Measurements from ENCODE around the gene TMEM200A. TPM values are rescaled to one million over a fixed set of nuclear protein-coding genes. Genes with fewer than 3 reads are reported as not detected.

The TMEM200A gene
- total RNA-seq, 1 donor from 2014 or later, result 3.3 TPM

- intact Hi-C loops (cut with micrococcal nuclease), result no loop called here
Measured at GRCh38 chr6:130376936-130377335, 11.1 kb downstream of the TMEM200A start.

- intact Hi-C loops (cut with micrococcal nuclease), result no loop called here
Measured at GRCh38 chr6:130377371-130377770, 11.6 kb downstream of the TMEM200A start.

GRCh38 chr6:130377915-130378314, 12.1 kb downstream of the TMEM200A start:
- intact Hi-C loops (cut with micrococcal nuclease), result no loop called here

GRCh38 chr6:130379223-130379622, 13.4 kb downstream of the TMEM200A start:
- intact Hi-C loops (cut with micrococcal nuclease), result no loop called here

GRCh38 chr6:130381012-130381411, 15.2 kb downstream of the TMEM200A start:
- intact Hi-C loops (cut with micrococcal nuclease), result no loop called here

- intact Hi-C loops (cut with micrococcal nuclease), result no loop called here
Measured at GRCh38 chr6:130381459-130382380, 15.9 kb downstream of the TMEM200A start.

- intact Hi-C loops (cut with micrococcal nuclease), result no loop called here
Measured at GRCh38 chr6:130382872-130383490, 17.2 kb downstream of the TMEM200A start.

GRCh38 chr6:130385064-130385695, 19.4 kb downstream of the TMEM200A start:
- intact Hi-C loops (cut with micrococcal nuclease), result no loop called here

GRCh38 chr6:130389142-130389541, 23.3 kb downstream of the TMEM200A start:
- intact Hi-C loops (cut with micrococcal nuclease), result no loop called here

GRCh38 chr6:130390890-130391289, 25.1 kb downstream of the TMEM200A start:
- intact Hi-C loops (cut with micrococcal nuclease), result no loop called here

- intact Hi-C loops (cut with micrococcal nuclease), result no loop called here
Measured at GRCh38 chr6:130393306-130393705, 27.5 kb downstream of the TMEM200A start.

- intact Hi-C loops (cut with micrococcal nuclease), result no loop called here
Measured at GRCh38 chr6:130394246-130394645, 28.4 kb downstream of the TMEM200A start.

- intact Hi-C loops (cut with micrococcal nuclease), result no loop called here
Measured at GRCh38 chr6:130395164-130395563, 29.3 kb downstream of the TMEM200A start.

- intact Hi-C loops (cut with micrococcal nuclease), result no loop called here
Measured at GRCh38 chr6:130396722-130397121, 30.9 kb downstream of the TMEM200A start.

- intact Hi-C loops (cut with micrococcal nuclease), result no loop called here
Measured at GRCh38 chr6:130405549-130405948, 39.7 kb downstream of the TMEM200A start.

GRCh38 chr6:130407032-130407431, 41.2 kb downstream of the TMEM200A start:
- intact Hi-C loops (cut with micrococcal nuclease), result no loop called here

GRCh38 chr6:130409418-130410100, 43.7 kb downstream of the TMEM200A start:
- intact Hi-C loops (cut with micrococcal nuclease), result no loop called here

- intact Hi-C loops (cut with micrococcal nuclease), result no loop called here
Measured at GRCh38 chr6:130411481-130411880, 45.7 kb downstream of the TMEM200A start.

- intact Hi-C loops (cut with micrococcal nuclease), result no loop called here
Measured at GRCh38 chr6:130412556-130413290, 46.9 kb downstream of the TMEM200A start.

GRCh38 chr6:130417951-130418350, 52.1 kb downstream of the TMEM200A start:
- intact Hi-C loops (cut with micrococcal nuclease), result no loop called here

- intact Hi-C loops (cut with micrococcal nuclease), result no loop called here
Measured at GRCh38 chr6:130420911-130421310, 55.1 kb downstream of the TMEM200A start.

Measured in T-helper 2 cell treated with Interferon-gamma antibody and Interleukin-4, amounts not matched to agents 100 ng/mL and 5 ng/mL, for 36 hours (primary cell).